AG04450 (cell line): ENCODE data around the gene KIAA0319L. TPM values are rescaled to one million over a fixed set of nuclear protein-coding genes. Genes with fewer than 3 reads are reported as not detected.
"Not testable (repeated sequence)": the region's sequence is repeated elsewhere in the genome, so short reads cannot be mapped to it uniquely, and the experiment has no call there.

Source experiments
- CTCF ChIA-PET: fragments of 300-600, 350-600 bp; formaldehyde crosslinking; extraction: SDS; loops from one replicate; lab custom pipeline; 2022; ENCODE audit warnings: antibody characterized with exemption, inconsistent platforms; lab: Charles Lee
- POLR2A ChIA-PET: fragments of 350-600 bp; formaldehyde crosslinking; extraction: SDS; loops from one replicate; lab custom pipeline; 2021; ENCODE audit warnings: antibody characterized with exemption, inconsistent platforms; lab: Yijun Ruan, JAX
- DNase-seq: peaks from one replicate; pipeline ENCODE4 v3.0.0-alpha.2; 2011; ENCODE audit warnings: low read depth, low spot score
- H3K27ac ChIP-seq: one replicate; pipeline ENCODE4 v1.5.1; 2012; ENCODE audit warnings: low read depth, low read length, control low read depth
- H3K27me3 ChIP-seq: one replicate; pipeline ENCODE4 v1.6.0; 2012; ENCODE audit warnings: low read length; ENCODE audit not compliant: control insufficient read depth, insufficient read depth
- H3K4me3 ChIP-seq: 2 replicates; pipeline ENCODE4 v1.5.1; 2011; ENCODE audit warnings: mild to moderate bottlenecking, low read depth, low read length, control low read depth
- H3K9me3 ChIP-seq: 2 replicates; pipeline ENCODE4 v1.5.1; 2012; ENCODE audit warnings: low read length; ENCODE audit not compliant: control insufficient read depth, insufficient read depth
- polyA plus RNA-seq: library from polyadenylated mRNA; depleted of rRNA; stranded (reverse); fragments of >200 nt; gene quantifications from 2 replicates; pipeline ENCODE4 v1.2.3, GENCODE V29; 2011
- TF ChIP-seq, protein P1 (sequence below): IDR thresholded peaks from 2 replicates; pipeline ENCODE4 v1.5.1; 2011; ENCODE audit warnings: low read depth, low read length, control low read depth, inconsistent platforms

KIAA0319L gene
- polyA plus RNA-seq, 1 experiment: 69.5 TPM

DNA sequence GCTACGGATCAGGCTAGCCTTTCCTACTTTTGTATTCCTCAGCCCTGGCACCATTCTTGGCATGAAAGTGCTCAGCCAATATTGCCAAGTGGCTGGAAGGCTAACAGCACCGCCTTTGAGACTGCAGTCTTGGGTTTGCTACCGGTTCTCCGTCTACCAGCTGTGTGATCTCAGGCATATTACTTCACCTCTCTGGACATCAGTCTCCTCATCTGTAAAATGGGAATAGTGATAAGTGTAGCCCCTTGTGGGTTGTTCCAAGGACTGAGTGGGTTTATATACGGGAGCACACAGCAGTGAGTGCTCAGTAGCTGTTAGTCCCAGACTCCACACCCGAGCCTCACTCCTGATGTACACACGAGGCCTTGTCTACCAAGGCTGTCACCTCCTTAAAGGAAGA is 29.6 kb upstream of the KIAA0319L start:
- TF ChIP-seq, protein P1, sequence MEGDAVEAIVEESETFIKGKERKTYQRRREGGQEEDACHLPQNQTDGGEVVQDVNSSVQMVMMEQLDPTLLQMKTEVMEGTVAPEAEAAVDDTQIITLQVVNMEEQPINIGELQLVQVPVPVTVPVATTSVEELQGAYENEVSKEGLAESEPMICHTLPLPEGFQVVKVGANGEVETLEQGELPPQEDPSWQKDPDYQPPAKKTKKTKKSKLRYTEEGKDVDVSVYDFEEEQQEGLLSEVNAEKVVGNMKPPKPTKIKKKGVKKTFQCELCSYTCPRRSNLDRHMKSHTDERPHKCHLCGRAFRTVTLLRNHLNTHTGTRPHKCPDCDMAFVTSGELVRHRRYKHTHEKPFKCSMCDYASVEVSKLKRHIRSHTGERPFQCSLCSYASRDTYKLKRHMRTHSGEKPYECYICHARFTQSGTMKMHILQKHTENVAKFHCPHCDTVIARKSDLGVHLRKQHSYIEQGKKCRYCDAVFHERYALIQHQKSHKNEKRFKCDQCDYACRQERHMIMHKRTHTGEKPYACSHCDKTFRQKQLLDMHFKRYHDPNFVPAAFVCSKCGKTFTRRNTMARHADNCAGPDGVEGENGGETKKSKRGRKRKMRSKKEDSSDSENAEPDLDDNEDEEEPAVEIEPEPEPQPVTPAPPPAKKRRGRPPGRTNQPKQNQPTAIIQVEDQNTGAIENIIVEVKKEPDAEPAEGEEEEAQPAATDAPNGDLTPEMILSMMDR: no peak
- CTCF ChIA-PET: interaction anchor here (0.7 to 3.2 kb wide), 2 partner anchors 15 to 16 kb away, joined by 6 to 10 read pairs; partner anchors contain the start of gene TFAP2E
- no peak for DNase-seq
- POLR2A ChIA-PET: no interaction called here
- Histone ChIP-seq H3K9me3 (no peaks in the 10 kb centered on the region), H3K27me3 (no peaks in the 10 kb centered on the region), H3K27ac (no peak overlapping the region), H3K4me3 (no peak overlapping the region)

- H3K27ac ChIP-seq, DNase-seq, POLR2A ChIA-PET, H3K27me3 ChIP-seq, H3K9me3 ChIP-seq, H3K4me3 ChIP-seq: not testable (repeated sequence)
- CTCF ChIA-PET: interaction anchor here (1.1 to 3.9 kb wide), 3 partner anchors 14 to 130 kb away, joined by 3 to 18 read pairs (median 10); partner anchors contain the start of gene TFAP2E
Measured at GRCh38 chr1:35585805-35586204, 28.6 kb upstream of the KIAA0319L start.

- TF ChIP-seq, protein P1: no peak
- Histone ChIP-seq H3K4me3 (no peak overlapping the region), H3K27me3 (no peaks in the 10 kb centered on the region), H3K27ac (no peak overlapping the region), H3K9me3 (no peaks in the 10 kb centered on the region)
- ChIA-PET CTCF (interaction anchor here (1.0 to 3.9 kb wide), 5 partner anchors 14 to 142 kb away, joined by 3 to 18 read pairs (median 6); partner anchors contain the start of gene TFAP2E), POLR2A (no interaction called here)
- DNase-seq: no peak
Measured at GRCh38 chr1:35585281-35585680, 28.1 kb upstream of the KIAA0319L start.

- ChIA-PET CTCF (interaction anchor here (1.3 kb wide), 3 partner anchors 13 to 133 kb away, joined by 3 to 9 read pairs (median 8); no protein-coding TSS in a partner anchor), POLR2A (interaction anchor here (0.7 kb wide), 1 partner anchor 121 kb away, joined by 4 read pairs; no protein-coding TSS in a partner anchor)
- H3K4me3 ChIP-seq, DNase-seq, H3K9me3 ChIP-seq, H3K27ac ChIP-seq: not testable (repeated sequence)
- H3K27me3 ChIP-seq: peaks cover 11% of the 10 kb centered on the region
Measured at GRCh38 chr1:35581621-35582020, 24.4 kb upstream of the KIAA0319L start.

GRCh38 chr1:35580949-35581388 is 23.8 kb upstream of the KIAA0319L start:
- ChIA-PET POLR2A (interaction anchor here (0.7 kb wide), 1 partner anchor 120 kb away, joined by 4 read pairs; no protein-coding TSS in a partner anchor), CTCF (interaction anchor here (1.2 to 1.3 kb wide), 4 partner anchors 12 to 146 kb away, joined by 3 to 9 read pairs (median 6); no protein-coding TSS in a partner anchor)
- H3K27me3 ChIP-seq: peaks cover 18% of the 10 kb centered on the region
- peaks cover 5% of the 10 kb centered on the region; the same call in 1 of the 2 replicates for H3K9me3 ChIP-seq
- no peak for DNase-seq
- H3K27ac ChIP-seq: no peak overlapping the region
- no peak overlapping the region for H3K4me3 ChIP-seq
- TF ChIP-seq, protein P1: no peak
